Measurements from ENCODE around the gene FAM124B.
"Not testable (repeated sequence)": the region's sequence is repeated elsewhere in the genome, so short reads cannot be mapped to it uniquely, and the experiment has no call there.

FAM124B gene

GRCh38 chr2:224416656-224417360, 14.9 kb upstream of the FAM124B start:
- no peak for FAIRE-seq
- no peak for DNase-seq (ENCODE audit: insufficient read length, low spot score)

- FAIRE-seq, result no peak
- DNase-seq (ENCODE audit: insufficient read length, low spot score), result no peak
These were observed 11.5 kb upstream of the FAM124B start for GRCh38 chr2:224413381-224413780.

- FAIRE-seq (no peak), DNase-seq (ENCODE audit: insufficient read length, low spot score) (peak; percentile 15)
These were observed 10.5 kb upstream of the FAM124B start for GRCh38 chr2:224412141-224413015.

GRCh38 chr2:224410946-224411561, 9.1 kb upstream of the FAM124B start:
- DNase-seq (ENCODE audit: insufficient read length, low spot score), result no peak
- no peak for FAIRE-seq

- FAIRE-seq (no peak), DNase-seq (ENCODE audit: insufficient read length, low spot score) (no peak)
These were observed 6.8 kb upstream of the FAM124B start for GRCh38 chr2:224408676-224409075.

- FAIRE-seq, result no peak
- DNase-seq (ENCODE audit: insufficient read length, low spot score), result no peak
These were observed 5.4 kb upstream of the FAM124B start for GRCh38 chr2:224407241-224407701.

GRCh38 chr2:224405841-224406370, 4.0 kb upstream of the FAM124B start:
- no peak for DNase-seq (ENCODE audit: insufficient read length, low spot score)
- no peak for FAIRE-seq

GRCh38 chr2:224405412-224405811, 3.5 kb upstream of the FAM124B start:
- DNase-seq (ENCODE audit: insufficient read length, low spot score), result no peak
- FAIRE-seq, result no peak

- DNase-seq (ENCODE audit: insufficient read length, low spot score) (no peak), FAIRE-seq (no peak)
These were observed 2.9 kb upstream of the FAM124B start for GRCh38 chr2:224404796-224405195.

GRCh38 chr2:224403657-224404056, 1.8 kb upstream of the FAM124B start:
- DNase-seq (ENCODE audit: insufficient read length, low spot score), result no peak
- FAIRE-seq, result no peak

GRCh38 chr2:224400886-224401632, 848 bp downstream of the FAM124B start:
- no peak for FAIRE-seq
- no peak for DNase-seq (ENCODE audit: insufficient read length, low spot score)

- DNase-seq (ENCODE audit: insufficient read length, low spot score) (no peak), FAIRE-seq (no peak)
These were observed 1.6 kb downstream of the FAM124B start for GRCh38 chr2:224400174-224400810.

- FAIRE-seq (no peak), DNase-seq (ENCODE audit: insufficient read length, low spot score) (no peak)
These were observed 3.6 kb downstream of the FAM124B start for GRCh38 chr2:224398289-224398688.

- FAIRE-seq; DNase-seq (ENCODE audit: insufficient read length, low spot score): not testable (repeated sequence)
These were observed 4.8 kb downstream of the FAM124B start for GRCh38 chr2:224397100-224397499.

- peak; percentile 4 for FAIRE-seq
- peak; percentile 6 for DNase-seq (ENCODE audit: insufficient read length, low spot score)
These were observed 6.1 kb downstream of the FAM124B start for GRCh38 chr2:224395620-224396390.

- FAIRE-seq, result no peak
- DNase-seq (ENCODE audit: insufficient read length, low spot score), result no peak
These were observed 8.6 kb downstream of the FAM124B start for GRCh38 chr2:224393157-224393872.

- DNase-seq (ENCODE audit: insufficient read length, low spot score), result no peak
- no peak for FAIRE-seq
These were observed 9.4 kb downstream of the FAM124B start for GRCh38 chr2:224392545-224392944.

GRCh38 chr2:224389317-224389716, 12.6 kb downstream of the FAM124B start:
- FAIRE-seq (no peak), DNase-seq (ENCODE audit: insufficient read length, low spot score) (no peak)

GRCh38 chr2:224386876-224387275, 15.0 kb downstream of the FAM124B start:
- DNase-seq (ENCODE audit: insufficient read length, low spot score) (no peak), FAIRE-seq (no peak)

Data from HTR-8/SVneo (cell line).